HEK293 (cell line): ENCODE results near the gene FAM240A.

Source experiments
- CTCF ChIA-PET: fragments of 350-600 bp; formaldehyde crosslinking; extraction: SDS; loops from one replicate; lab custom pipeline; 2021; ENCODE audit warnings: antibody characterized with exemption; lab: Yijun Ruan, JAX
- POLR2A ChIA-PET: fragments of 300-600 bp; formaldehyde crosslinking; extraction: SDS; loops from one replicate; lab custom pipeline; 2020; ENCODE audit warnings: antibody characterized with exemption, inconsistent platforms; lab: Yijun Ruan, JAX
- H3K27ac ChIP-seq: fragments of 200-500 bp; sonication (Bioruptor generic); 2 replicates; pipeline ENCODE4 v1.5.1; 2014; ENCODE audit warnings: low read depth, low read length, control low read depth, inconsistent platforms; ENCODE audit errors: extremely low read depth
- H3K36me3 ChIP-seq, 2 experiments: fragments of 200-500 bp in 1 of 2; sonication (Bioruptor generic) in 1 of 2; 1 replicate in 1 of 2; 2 replicates in 1 of 2; pipeline ENCODE4 v1.5.1; 2014 to 2017; ENCODE audit warnings: inconsistent platforms in 2 of 2, low read length in 2 of 2; ENCODE audit not compliant: control insufficient read depth in 2 of 2, insufficient read depth in 1 of 2
- H3K4me1 ChIP-seq: fragments of 200-500 bp; sonication (Bioruptor generic); 2 replicates; pipeline ENCODE4 v1.5.1; 2014; ENCODE audit warnings: mild to moderate bottlenecking, low read length, inconsistent platforms; ENCODE audit not compliant: control insufficient read depth, insufficient read depth
- H3K4me3 ChIP-seq: 2 replicates; pipeline ENCODE4 v1.5.1; 2011; ENCODE audit warnings: low read depth, mild to moderate bottlenecking, control low read depth, low read length, moderate library complexity
- H3K9me3 ChIP-seq: fragments of 200-500 bp; sonication (Bioruptor generic); 2 replicates; pipeline ENCODE4 v1.5.1; 2014; ENCODE audit warnings: low read depth, low read length, inconsistent platforms; ENCODE audit not compliant: control insufficient read depth, insufficient read depth
- CTCF ChIP-seq: fragments of 450-650 bp; formaldehyde crosslinking; IDR thresholded peaks from 2 replicates; pipeline ENCODE4 v1.5.1; 2016; ENCODE audit warnings: missing biosample characterization, missing genetic modification characterization
- GFI1B ChIP-seq: fragments of 450-650 bp; formaldehyde crosslinking; IDR thresholded peaks from 2 replicates; pipeline ENCODE4 v1.5.1; 2016; ENCODE audit warnings: missing biosample characterization, missing genetic modification characterization
- PBX3 ChIP-seq: sonication (generic); formaldehyde crosslinking; IDR thresholded peaks from 2 replicates; pipeline ENCODE4 v1.8.1; 2022; ENCODE audit warnings: mild to moderate bottlenecking, moderate library complexity, missing genetic modification reagents
- PRDM2 ChIP-seq: fragments of 450-650 bp; formaldehyde crosslinking; IDR thresholded peaks from 2 replicates; pipeline ENCODE4 v1.5.1; 2016; ENCODE audit warnings: missing biosample characterization, missing genetic modification characterization, borderline replicate concordance
- ZBTB26 ChIP-seq: fragments of 450-650 bp; formaldehyde crosslinking; optimal IDR thresholded peaks from 2 replicates; pipeline ENCODE3; 2016; ENCODE audit warnings: missing biosample characterization, mild to moderate bottlenecking, missing genetic modification characterization
- ZNF184 ChIP-seq: fragments of 450-650 bp; IDR thresholded peaks from 2 replicates; pipeline ENCODE4 v1.5.1; 2018; ENCODE audit warnings: missing biosample characterization, mild to moderate bottlenecking, missing genetic modification characterization
- ZNF423 ChIP-seq: fragments of 450-650 bp; formaldehyde crosslinking; IDR thresholded peaks from 2 replicates; pipeline ENCODE4 v1.5.1; 2016; ENCODE audit warnings: missing biosample characterization, missing genetic modification characterization
- ZNF501 ChIP-seq: fragments of 450-650 bp; formaldehyde crosslinking; IDR thresholded peaks from 2 replicates; pipeline ENCODE4 v1.5.1; 2016; ENCODE audit warnings: missing biosample characterization, missing genetic modification characterization
- ZNF626 ChIP-seq: fragments of 450-650 bp; sonication (Bioruptor Pico); formaldehyde crosslinking; IDR thresholded peaks from 2 replicates; pipeline ENCODE4 v1.5.1; 2018; ENCODE audit warnings: missing biosample characterization, missing genetic modification characterization, inconsistent platforms
- ZNF768 ChIP-seq: fragments of 450-650 bp; formaldehyde crosslinking; IDR thresholded peaks from 2 replicates; pipeline ENCODE4 v1.5.1; 2018; ENCODE audit warnings: missing biosample characterization, mild to moderate bottlenecking, missing genetic modification characterization
- ZSCAN4 ChIP-seq: fragments of 450-650 bp; formaldehyde crosslinking; IDR thresholded peaks from 2 replicates; pipeline ENCODE4 v1.5.1; 2017; ENCODE audit warnings: missing biosample characterization, missing genetic modification characterization

FAM240A gene

GRCh38 chr3:46593979-46594378 lies 18.3 kb upstream of the FAM240A start:
- no peaks in the 10 kb centered on the region for H3K4me1 ChIP-seq
- TF ChIP-seq PRDM2 (tag by site-specific recombination) (no peak), ZBTB26 (tag by site-specific recombination) (no peak), ZNF626 (no peak), ZNF423 (tag by site-specific recombination) (no peak), ZNF501 (tag by site-specific recombination) (no peak), PBX3 (no peak), ZNF184 (tag by site-specific recombination) (no peak)
- TF ChIP-seq, all 188 proteins: peak for 0
- H3K36me3 ChIP-seq, result no peaks in the 10 kb centered on the region
- no peaks in the 10 kb centered on the region for H3K9me3 ChIP-seq
- H3K27ac ChIP-seq, result no peak overlapping the region
- H3K4me3 ChIP-seq, result no peak overlapping the region
- CTCF ChIA-PET, result interaction anchor here (0.6 to 0.9 kb wide), 2 partner anchors 35 to 320 kb away, joined by 3 read pairs; no protein-coding TSS in a partner anchor
- POLR2A ChIA-PET, result no interaction called here

GRCh38 chr3:46594723-46595122 lies 17.6 kb upstream of the FAM240A start:
- ChIA-PET CTCF (no interaction called here), POLR2A (no interaction called here)

More at GRCh38 chr3:46594723-46595122, 17.6 kb upstream of the FAM240A start:
- no peak overlapping the region for H3K27ac ChIP-seq
- H3K4me3 ChIP-seq, result no peak overlapping the region
- TF ChIP-seq CTCF (tag by site-specific recombination) (no peak), ZSCAN4 (tag by site-specific recombination) (no peak), GFI1B (tag by site-specific recombination) (no peak), ZNF768 (tag by site-specific recombination) (0 out of 2 replicates have a peak, but pooled peaks have one; percentile 47)
- H3K9me3 ChIP-seq, result no peaks in the 10 kb centered on the region
- H3K36me3 ChIP-seq, result no peaks in the 10 kb centered on the region
- H3K4me1 ChIP-seq, result no peaks in the 10 kb centered on the region
